Esophagus squamous epithelium (tissue), 4 donors: Measurements from ENCODE around the gene CPLANE1.
"Not testable (repeated sequence)": the region's sequence is repeated elsewhere in the genome, so short reads cannot be mapped to it uniquely, and the experiment has no call there.

Experiments
- POLR2A ChIP-seq, 4 donors: fragments of 450-650 bp; IDR thresholded peaks; one replicate each; pipeline ENCODE4 v1.6.1; 2017; ENCODE audit warnings: antibody characterized with exemption in 4 of 4, mild to moderate bottlenecking in 4 of 4, moderate library complexity in 3 of 4
- TF ChIP-seq, protein P1 (sequence below), 6 experiments: fragments of 450-650 bp in 4 of 6; fragments of 200-600 bp in 2 of 6; sonication (generic) in 2 of 6; IDR thresholded peaks; one replicate each; pipeline ENCODE4 v1.5.1; 2016 to 2019; ENCODE audit warnings: antibody characterized with exemption in 6 of 6, mild to moderate bottlenecking in 4 of 6, moderate library complexity in 4 of 6

DNA sequence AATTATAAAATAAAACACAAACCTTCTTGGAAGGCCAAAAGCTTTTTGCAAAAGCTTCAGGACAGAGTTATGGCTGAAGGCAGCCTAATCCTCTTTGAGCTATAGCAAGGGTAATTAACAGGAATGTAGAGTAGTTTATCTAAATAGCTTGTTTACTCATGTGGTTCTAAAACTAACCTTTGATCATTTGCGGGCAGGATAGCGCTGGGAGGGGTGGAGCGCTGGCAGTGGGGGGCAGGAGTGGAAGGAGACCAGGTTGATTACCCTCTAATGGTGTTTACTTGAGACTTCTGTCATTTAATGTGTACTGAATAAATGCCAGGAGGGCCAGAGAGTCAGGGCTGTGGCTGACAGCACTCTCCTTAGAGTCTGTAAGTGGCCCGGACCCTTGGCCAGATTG is 155.4 kb downstream of the CPLANE1 start:
- TF ChIP-seq, protein P1, sequence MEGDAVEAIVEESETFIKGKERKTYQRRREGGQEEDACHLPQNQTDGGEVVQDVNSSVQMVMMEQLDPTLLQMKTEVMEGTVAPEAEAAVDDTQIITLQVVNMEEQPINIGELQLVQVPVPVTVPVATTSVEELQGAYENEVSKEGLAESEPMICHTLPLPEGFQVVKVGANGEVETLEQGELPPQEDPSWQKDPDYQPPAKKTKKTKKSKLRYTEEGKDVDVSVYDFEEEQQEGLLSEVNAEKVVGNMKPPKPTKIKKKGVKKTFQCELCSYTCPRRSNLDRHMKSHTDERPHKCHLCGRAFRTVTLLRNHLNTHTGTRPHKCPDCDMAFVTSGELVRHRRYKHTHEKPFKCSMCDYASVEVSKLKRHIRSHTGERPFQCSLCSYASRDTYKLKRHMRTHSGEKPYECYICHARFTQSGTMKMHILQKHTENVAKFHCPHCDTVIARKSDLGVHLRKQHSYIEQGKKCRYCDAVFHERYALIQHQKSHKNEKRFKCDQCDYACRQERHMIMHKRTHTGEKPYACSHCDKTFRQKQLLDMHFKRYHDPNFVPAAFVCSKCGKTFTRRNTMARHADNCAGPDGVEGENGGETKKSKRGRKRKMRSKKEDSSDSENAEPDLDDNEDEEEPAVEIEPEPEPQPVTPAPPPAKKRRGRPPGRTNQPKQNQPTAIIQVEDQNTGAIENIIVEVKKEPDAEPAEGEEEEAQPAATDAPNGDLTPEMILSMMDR (IDR thresholded peaks at IDR 0.05), result not testable (repeated sequence)
- TF ChIP-seq POLR2A (IDR thresholded peaks at IDR 0.05), result not testable (repeated sequence)
